Omental fat pad (tissue), 4 donors: ENCODE results near the gene EHF. TPM values are rescaled to one million over a fixed set of nuclear protein-coding genes. Genes with fewer than 3 reads are reported as not detected.
"Not testable (repeated sequence)": the region's sequence is repeated elsewhere in the genome, so short reads cannot be mapped to it uniquely, and the experiment has no call there.

Experiments used
- ATAC-seq: fragments of 150-250 bp; one replicate; pipeline ENCODE4 v1.9.1; 2016; ENCODE audit warnings: mild to moderate bottlenecking, moderate library complexity; ENCODE audit not compliant: low FRiP score
- DNase-seq: peaks from one replicate; pipeline ENCODE4 v3.0.0-alpha.2; 2019; ENCODE audit warnings: low spot score
- total RNA-seq, 4 donors: library from RNA; depleted of rRNA; stranded (reverse); fragments of >200 nt; gene quantifications; one replicate each; pipeline ENCODE4 v1.1.0, GENCODE V29; 2016
- TF ChIP-seq, protein P1 (sequence below), 3 donors: fragments of 450-650 bp; IDR thresholded peaks; one replicate each; pipeline ENCODE4 v1.5.1; 2016 to 2017; ENCODE audit warnings: antibody characterized with exemption in 3 of 3, mild to moderate bottlenecking in 3 of 3, moderate library complexity in 2 of 3

The EHF gene
- total RNA-seq, 4 donors from 2014 or later = 0.38 TPM; not detected in 3

DNA sequence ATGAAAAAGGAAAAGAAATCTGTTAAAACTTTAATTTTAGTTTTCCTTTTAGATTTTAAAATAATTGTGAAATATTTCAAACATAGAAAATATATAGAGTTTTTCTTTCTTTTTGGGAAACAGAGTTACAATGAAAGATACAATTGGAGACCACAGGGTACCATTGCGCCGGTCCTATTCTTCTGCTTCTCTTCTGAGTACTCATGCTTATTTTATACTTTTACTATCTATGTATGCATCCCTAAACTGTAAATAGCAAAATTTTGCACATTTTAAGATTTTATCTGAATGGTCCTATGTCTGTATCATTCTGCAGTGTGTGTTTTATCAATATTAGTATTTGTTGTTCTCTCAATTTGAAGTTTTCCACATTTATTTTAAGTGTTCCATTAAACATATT, 65.0 kb downstream of the EHF start:
- ATAC-seq (no peak), DNase-seq (no peak)
- TF ChIP-seq, protein P1, sequence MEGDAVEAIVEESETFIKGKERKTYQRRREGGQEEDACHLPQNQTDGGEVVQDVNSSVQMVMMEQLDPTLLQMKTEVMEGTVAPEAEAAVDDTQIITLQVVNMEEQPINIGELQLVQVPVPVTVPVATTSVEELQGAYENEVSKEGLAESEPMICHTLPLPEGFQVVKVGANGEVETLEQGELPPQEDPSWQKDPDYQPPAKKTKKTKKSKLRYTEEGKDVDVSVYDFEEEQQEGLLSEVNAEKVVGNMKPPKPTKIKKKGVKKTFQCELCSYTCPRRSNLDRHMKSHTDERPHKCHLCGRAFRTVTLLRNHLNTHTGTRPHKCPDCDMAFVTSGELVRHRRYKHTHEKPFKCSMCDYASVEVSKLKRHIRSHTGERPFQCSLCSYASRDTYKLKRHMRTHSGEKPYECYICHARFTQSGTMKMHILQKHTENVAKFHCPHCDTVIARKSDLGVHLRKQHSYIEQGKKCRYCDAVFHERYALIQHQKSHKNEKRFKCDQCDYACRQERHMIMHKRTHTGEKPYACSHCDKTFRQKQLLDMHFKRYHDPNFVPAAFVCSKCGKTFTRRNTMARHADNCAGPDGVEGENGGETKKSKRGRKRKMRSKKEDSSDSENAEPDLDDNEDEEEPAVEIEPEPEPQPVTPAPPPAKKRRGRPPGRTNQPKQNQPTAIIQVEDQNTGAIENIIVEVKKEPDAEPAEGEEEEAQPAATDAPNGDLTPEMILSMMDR (IDR thresholded peaks at IDR 0.05) = no peak

DNA sequence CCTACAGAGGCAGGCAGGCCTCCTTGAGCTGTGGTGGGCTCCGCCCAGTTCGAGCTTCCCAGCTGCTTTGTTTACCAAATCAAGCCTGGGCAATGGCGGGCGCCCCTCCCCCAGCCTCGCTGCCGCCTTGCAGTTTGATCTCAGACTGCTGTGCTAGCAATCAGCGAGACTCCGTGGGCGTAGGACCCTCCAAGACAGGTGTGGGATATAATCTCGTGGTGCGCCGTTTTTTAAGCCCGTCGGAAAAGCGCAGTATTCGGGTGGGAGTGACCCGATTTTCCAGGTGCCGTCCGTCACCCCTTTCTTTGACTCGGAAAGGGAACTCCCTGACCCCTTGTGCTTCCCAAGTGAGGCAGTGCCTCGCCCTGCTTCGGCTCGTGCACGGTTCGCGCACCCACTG, 71.4 kb downstream of the EHF start:
- ATAC-seq, DNase-seq: not testable (repeated sequence)

DNA sequence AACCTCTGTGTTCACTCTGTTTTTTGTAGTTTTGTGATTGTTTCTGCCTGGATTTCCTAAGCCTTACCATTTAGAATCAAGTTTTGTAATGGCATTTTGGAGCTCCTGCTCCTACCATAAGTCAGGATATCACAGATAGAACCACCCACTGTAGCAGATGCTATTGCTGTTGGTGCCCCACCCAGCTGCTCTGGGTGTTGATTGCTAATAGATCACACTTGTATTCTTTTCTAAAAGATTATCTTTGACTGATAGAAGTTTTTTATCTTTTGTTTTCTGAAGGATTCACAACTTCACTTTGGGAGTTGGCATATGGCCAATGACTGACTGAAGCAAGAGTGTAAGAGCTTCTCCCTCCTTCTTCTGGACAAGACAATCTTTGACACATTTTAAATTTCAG, 76.0 kb downstream of the EHF start:
- DNase-seq (no peak), ATAC-seq (no peak)
- TF ChIP-seq, protein P1 (IDR thresholded peaks at IDR 0.05) = no peak

DNA sequence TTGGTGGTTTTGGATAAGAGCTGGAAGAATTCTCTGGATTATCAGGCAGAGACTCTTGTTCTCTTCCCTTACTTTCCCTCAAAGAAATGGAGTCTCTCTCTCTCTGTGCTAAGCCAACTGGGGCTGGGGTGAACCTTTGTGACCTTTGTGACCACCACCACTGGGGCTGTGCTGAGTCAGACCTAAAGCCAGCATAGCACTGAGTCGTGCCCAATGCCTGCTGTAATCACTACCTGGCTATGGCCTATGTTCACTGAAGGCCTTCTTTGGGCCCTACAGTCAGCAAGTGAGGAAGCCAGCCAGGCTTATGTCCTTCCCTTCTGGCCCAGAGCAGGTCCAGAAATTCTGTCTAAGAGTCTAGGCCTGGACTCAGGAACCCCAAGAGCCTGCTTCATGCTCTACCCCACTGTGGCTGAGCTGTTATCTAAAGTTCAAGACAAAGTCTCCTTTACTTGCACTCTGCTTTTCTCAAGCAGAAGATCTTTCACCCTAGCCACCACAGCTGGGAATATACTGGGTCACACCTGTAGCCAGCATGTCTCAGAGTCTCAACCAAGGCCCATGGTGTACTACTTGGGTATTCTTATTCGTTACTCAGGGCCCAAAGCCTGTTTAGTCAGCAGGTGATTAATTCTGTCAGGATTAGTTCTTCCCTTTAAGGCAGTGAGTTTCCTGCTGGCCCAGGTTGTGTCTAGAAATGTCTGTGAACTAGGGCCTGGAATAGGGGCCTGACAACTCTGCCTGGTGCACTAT, 86.0 kb downstream of the EHF start:
- ATAC-seq (no peak), DNase-seq (no peak)
- TF ChIP-seq, protein P1 (IDR thresholded peaks at IDR 0.05) = no peak

DNA sequence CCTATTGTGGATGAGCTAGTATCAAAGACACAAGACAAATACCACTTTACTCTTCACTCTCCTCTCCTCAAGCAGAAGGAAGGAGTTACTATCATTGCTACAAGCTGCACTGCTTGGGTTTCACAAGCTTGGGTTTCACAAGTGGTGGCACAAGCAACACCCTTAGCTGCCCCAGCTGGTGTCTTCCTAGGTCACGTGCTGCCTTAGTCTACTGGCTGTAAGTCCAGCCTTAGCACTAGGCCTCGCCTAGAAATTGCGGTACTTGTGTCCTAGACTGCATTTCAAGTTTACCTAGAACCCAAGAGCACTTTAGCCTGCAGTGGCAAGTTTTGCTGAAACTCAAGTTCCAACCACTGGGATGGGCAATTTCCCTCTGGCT, 86.6 kb downstream of the EHF start:
- no peak for ATAC-seq
- TF ChIP-seq, protein P1 (IDR thresholded peaks at IDR 0.05) = no peak
- no peak for DNase-seq

Other genes starting within 250 kb of the EHF start
- 100 to 1,000 TPM; 228 to 429 (median 293) TPM for gene CAT, start 182.2 kb upstream of the EHF start, total RNA-seq
- not detected for gene ELF5, start 107.3 kb upstream of the EHF start, total RNA-seq